Spleen (tissue), 11 donors: ENCODE results near the gene CTDSP2. TPM values are rescaled to one million over a fixed set of nuclear protein-coding genes. Genes with fewer than 3 reads are reported as not detected.
"Not testable (repeated sequence)": the region's sequence is repeated elsewhere in the genome, so short reads cannot be mapped to it uniquely, and the experiment has no call there.

Experiments
- DNase-seq: peaks from one replicate; pipeline ENCODE4 v3.0.0-alpha.2; 2020
- H3K27ac ChIP-seq, 8 donors: fragments of 200-600 bp; sonication (generic) in 7 of 8; 1 replicate in 4 of 8; 2 replicates in 4 of 8; pipeline versions ENCODE4 v1.5.0 to v1.8.0; 2016 to 2021; ENCODE audit warnings: inconsistent platforms in 4 of 8, mild to moderate bottlenecking in 4 of 8, moderate library complexity in 1 of 8
- H3K27me3 ChIP-seq, 7 donors: fragments of 200-600 bp; sonication (generic) in 6 of 7; replicated peaks in 1 of 7; 1 replicate in 4 of 7; 2 replicates in 3 of 7; pipeline versions ENCODE4 v1.5.0 to v1.8.0; 2016 to 2021; ENCODE audit warnings: inconsistent platforms in 3 of 7, mild to moderate bottlenecking in 1 of 7
- H3K36me3 ChIP-seq, 6 donors: fragments of 200-600 bp; sonication (generic) in 5 of 6; 1 replicate in 4 of 6; 2 replicates in 2 of 6; pipeline versions ENCODE4 v1.5.0 to v1.8.0; 2016 to 2021; ENCODE audit warnings: inconsistent platforms in 2 of 6
- H3K4me1 ChIP-seq, 6 donors: fragments of 200-600 bp; sonication (generic) in 5 of 6; 1 replicate in 3 of 6; 2 replicates in 3 of 6; pipeline versions ENCODE4 v1.5.0 to v1.8.0; 2016 to 2021; ENCODE audit warnings: inconsistent platforms in 3 of 6
- H3K4me3 ChIP-seq, 8 donors: fragments of 200-600 bp; sonication (generic) in 7 of 8; 1 replicate in 4 of 8; 2 replicates in 4 of 8; pipeline versions ENCODE4 v1.5.0 to v1.8.0; 2016 to 2021; ENCODE audit warnings: inconsistent platforms in 4 of 8, mild to moderate bottlenecking in 4 of 8, moderate library complexity in 2 of 8
- H3K9me3 ChIP-seq, 8 donors: fragments of 200-600 bp; sonication (generic) in 7 of 8; 1 replicate in 4 of 8; 2 replicates in 4 of 8; pipeline versions ENCODE4 v1.5.0 to v1.8.0; 2016 to 2021; ENCODE audit warnings: inconsistent platforms in 4 of 8
- POLR2A ChIP-seq, 3 donors: fragments of 450-650 bp; IDR thresholded peaks; one replicate each; pipeline ENCODE4 v1.5.1; 2017; ENCODE audit warnings: antibody characterized with exemption in 3 of 3, mild to moderate bottlenecking in 1 of 3
- POLR2AphosphoS5 ChIP-seq, 3 donors: sonication (generic); formaldehyde crosslinking; IDR thresholded peaks; one replicate each; pipeline ENCODE4 v1.5.1; 2017; ENCODE audit warnings: antibody characterized with exemption in 3 of 3
- WGBS, 5 donors: extraction: QIAGEN DNeasy Blood & Tissue Kit in 3 of 5; methylation state at CpG; one replicate each; pipeline versions ENCODE4 v1.1.5 to v1.1.7; 2013 to 2018; 5-methylcytosine and 5-hydroxymethylcytosine counted together
- intact Hi-C: fragments of 100-400 bp; cut with DNase I; formaldehyde crosslinking; loops from one replicate; pipeline ENCODE4 v1.15.0; 2023; ENCODE audit warnings: low total_unique reads
- polyA plus RNA-seq, 3 donors: library from polyadenylated mRNA; stranded (reverse); fragments of 200-250 nt; gene quantifications; one replicate each; pipeline ENCODE4 v1.2.1, GENCODE V29; 2013
- total RNA-seq, 7 donors: library from RNA; depleted of rRNA in 3 of 7; stranded (reverse); fragments of >200 nt in 3 of 7; fragmentation: NEBNext Ultra II Directional in 4 of 7; extraction: Animal tissue kit (Norgen Biotek cat#: 25700) in 4 of 7; gene quantifications; one replicate each; pipeline versions ENCODE4 v1.1.0 to v1.2.1, GENCODE V29; 2016 to 2021
- TF ChIP-seq, protein P1 (sequence below), 11 experiments: fragments of 200-600 bp in 7 of 11; fragments of 450-650 bp in 4 of 11; sonication (generic) in 4 of 11; IDR thresholded peaks in 8 of 11; conservative IDR thresholded peaks in 3 of 11; 1 replicate in 7 of 11; 2 replicates in 4 of 11; pipeline versions ENCODE4 v1.4.0 to v1.8.0; 2016 to 2021; ENCODE audit warnings: antibody characterized with exemption in 11 of 11, inconsistent platforms in 4 of 11, mild to moderate bottlenecking in 1 of 11
- donor health status: healthy with polysubstance abuse.
- donor health status: DM: no; HTN: no; CAD: no; lungs with moderate emphysema.
- donor health status: DM: no; HTN: no; CAD: no.
- donor health status: Bipolar disorder and iron deficiency.
- donor health status: healthy.
- donor health status: DM: no; HTN: no; CAD: no.
- donor health status: DM: yes; HTN: yes; CAD: no.

Gene CTDSP2
- total and polyA plus RNA-seq, 10 donors, result 22.2 to 203 (median 144) TPM

DNA sequence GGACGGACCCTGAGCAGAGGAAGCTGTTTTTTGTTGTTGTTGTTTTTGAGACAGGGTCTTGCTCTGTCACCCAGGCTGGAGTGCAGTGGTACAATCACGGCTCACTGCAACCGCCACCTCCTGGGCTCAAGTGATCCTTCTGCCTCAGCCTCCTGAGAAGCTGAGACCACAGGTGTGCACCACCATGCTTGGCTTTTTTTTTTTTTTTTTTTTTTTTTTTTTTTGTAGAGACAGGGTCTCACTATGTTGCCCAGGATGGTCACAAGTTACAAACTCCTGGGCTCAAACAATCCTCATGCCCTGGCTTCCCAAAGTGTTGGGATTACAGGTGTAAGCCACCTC, 28.6 kb downstream of the CTDSP2 start:
- TF ChIP-seq POLR2AphosphoS5 (IDR thresholded peaks at IDR 0.05), result peak in 1 of 3 donors; percentile 18
- H3K4me3 ChIP-seq, intact Hi-C loops, H3K9me3 ChIP-seq, H3K27me3 ChIP-seq: not testable (repeated sequence)
- H3K27ac ChIP-seq, result peak overlapping the region in 6 of 8 donors; percentile 17 to 53 (median 44)
- peaks cover 0 to 45% (median 26%) of the 10 kb centered on the region in 6 donors for H3K4me1 ChIP-seq
- peak; percentile 21 for DNase-seq
- H3K36me3 ChIP-seq, result peaks cover 3 to 51% (median 37%) of the 10 kb centered on the region in 6 donors
- 83 to 90% (median 86%) methylated on average over 3 of the region's 3 CpGs for WGBS, 5 donors

DNA sequence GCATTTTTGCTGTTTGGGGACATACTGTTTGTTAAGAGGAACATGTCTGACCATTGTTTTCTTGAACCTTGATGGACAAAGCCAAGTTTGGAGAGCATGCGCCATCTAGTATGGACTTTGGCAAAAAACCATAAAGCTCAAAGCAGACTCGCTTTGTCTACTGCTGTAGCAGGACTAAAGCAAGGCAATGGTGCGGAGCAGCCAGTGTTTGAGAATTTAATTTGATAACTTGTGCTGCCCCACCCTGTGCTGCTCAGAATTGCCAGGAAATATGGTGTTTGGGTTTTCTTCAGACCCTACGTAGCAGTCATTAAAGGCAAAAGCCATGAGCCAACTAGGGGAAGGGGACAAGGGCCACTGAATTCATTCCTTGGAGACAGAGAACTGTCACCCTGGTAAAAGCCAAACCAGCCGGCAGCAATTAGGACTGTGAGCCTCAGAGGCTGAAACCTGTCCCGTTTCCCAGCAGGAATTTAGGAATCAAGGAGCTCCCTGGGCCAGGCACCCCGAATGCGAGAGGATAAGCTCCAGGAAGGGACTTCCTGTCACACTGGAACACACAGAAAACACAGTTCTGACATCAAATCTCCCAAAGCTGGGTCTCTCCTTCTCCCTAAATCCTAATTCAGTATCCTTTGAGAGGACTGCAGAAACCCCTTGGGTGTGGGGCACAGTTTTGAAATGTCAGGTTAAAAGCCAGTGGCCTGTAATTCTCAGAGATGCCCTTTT, 29.1 kb downstream of the CTDSP2 start:
- Histone ChIP-seq H3K27ac (peak overlapping the region in 6 of 8 donors; percentile 17 to 53 (median 44)), H3K9me3 (no peaks in the 10 kb centered on the region), H3K4me3 (no peak overlapping the region), H3K4me1 (peaks cover 0 to 39% (median 21%) of the 10 kb centered on the region in 6 donors), H3K27me3 (no peaks in the 10 kb centered on the region), H3K36me3 (peaks cover 0 to 50% (median 32%) of the 10 kb centered on the region in 6 donors)
- DNase-seq, result peak; percentile 51
- intact Hi-C loops, result no loop called here
- no peak for TF ChIP-seq POLR2A (IDR thresholded peaks at IDR 0.05)
- TF ChIP-seq POLR2AphosphoS5 (IDR thresholded peaks at IDR 0.05), result no peak
- 77 to 96% (median 86%) methylated on average over 8 of the region's 8 CpGs for WGBS, 5 donors

DNA sequence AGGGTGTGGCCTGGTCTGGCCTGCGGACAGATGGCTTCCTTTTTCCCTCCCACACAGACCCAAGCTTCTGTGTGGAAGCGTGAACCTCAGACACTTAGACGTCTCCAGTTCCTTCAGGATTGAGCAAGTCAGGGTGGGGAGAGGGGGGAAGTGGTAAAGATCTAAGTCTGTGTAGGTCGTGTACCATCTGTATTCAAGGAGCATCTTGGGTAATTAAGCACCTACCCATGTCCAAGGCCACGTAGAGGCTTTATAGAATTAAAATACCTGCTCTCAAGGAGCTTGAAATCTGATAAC, 29.7 kb downstream of the CTDSP2 start:
- H3K4me3 ChIP-seq, result no peak overlapping the region
- H3K9me3 ChIP-seq, result no peaks in the 10 kb centered on the region
- peak; percentile 41 for DNase-seq
- peak overlapping the region in 6 of 8 donors; percentile 17 to 53 (median 44) for H3K27ac ChIP-seq
- peaks cover 0 to 50% (median 26%) of the 10 kb centered on the region in 6 donors for H3K36me3 ChIP-seq
- 21 to 33% (median 31%) methylated on average over 5 of the region's 5 CpGs for WGBS, 5 donors
- H3K4me1 ChIP-seq, result peaks cover 0 to 39% (median 15%) of the 10 kb centered on the region in 6 donors
- TF ChIP-seq, protein P1, sequence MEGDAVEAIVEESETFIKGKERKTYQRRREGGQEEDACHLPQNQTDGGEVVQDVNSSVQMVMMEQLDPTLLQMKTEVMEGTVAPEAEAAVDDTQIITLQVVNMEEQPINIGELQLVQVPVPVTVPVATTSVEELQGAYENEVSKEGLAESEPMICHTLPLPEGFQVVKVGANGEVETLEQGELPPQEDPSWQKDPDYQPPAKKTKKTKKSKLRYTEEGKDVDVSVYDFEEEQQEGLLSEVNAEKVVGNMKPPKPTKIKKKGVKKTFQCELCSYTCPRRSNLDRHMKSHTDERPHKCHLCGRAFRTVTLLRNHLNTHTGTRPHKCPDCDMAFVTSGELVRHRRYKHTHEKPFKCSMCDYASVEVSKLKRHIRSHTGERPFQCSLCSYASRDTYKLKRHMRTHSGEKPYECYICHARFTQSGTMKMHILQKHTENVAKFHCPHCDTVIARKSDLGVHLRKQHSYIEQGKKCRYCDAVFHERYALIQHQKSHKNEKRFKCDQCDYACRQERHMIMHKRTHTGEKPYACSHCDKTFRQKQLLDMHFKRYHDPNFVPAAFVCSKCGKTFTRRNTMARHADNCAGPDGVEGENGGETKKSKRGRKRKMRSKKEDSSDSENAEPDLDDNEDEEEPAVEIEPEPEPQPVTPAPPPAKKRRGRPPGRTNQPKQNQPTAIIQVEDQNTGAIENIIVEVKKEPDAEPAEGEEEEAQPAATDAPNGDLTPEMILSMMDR (IDR thresholded peaks at IDR 0.05 in 8 of 11, conservative IDR thresholded peaks at IDR 0.05 in 3 of 11), result no peak
- TF ChIP-seq POLR2AphosphoS5 (IDR thresholded peaks at IDR 0.05), result peak in 2 of 3 donors; percentile 51 to 53
- intact Hi-C loops, result no loop called here
- no peaks in the 10 kb centered on the region for H3K27me3 ChIP-seq

DNA sequence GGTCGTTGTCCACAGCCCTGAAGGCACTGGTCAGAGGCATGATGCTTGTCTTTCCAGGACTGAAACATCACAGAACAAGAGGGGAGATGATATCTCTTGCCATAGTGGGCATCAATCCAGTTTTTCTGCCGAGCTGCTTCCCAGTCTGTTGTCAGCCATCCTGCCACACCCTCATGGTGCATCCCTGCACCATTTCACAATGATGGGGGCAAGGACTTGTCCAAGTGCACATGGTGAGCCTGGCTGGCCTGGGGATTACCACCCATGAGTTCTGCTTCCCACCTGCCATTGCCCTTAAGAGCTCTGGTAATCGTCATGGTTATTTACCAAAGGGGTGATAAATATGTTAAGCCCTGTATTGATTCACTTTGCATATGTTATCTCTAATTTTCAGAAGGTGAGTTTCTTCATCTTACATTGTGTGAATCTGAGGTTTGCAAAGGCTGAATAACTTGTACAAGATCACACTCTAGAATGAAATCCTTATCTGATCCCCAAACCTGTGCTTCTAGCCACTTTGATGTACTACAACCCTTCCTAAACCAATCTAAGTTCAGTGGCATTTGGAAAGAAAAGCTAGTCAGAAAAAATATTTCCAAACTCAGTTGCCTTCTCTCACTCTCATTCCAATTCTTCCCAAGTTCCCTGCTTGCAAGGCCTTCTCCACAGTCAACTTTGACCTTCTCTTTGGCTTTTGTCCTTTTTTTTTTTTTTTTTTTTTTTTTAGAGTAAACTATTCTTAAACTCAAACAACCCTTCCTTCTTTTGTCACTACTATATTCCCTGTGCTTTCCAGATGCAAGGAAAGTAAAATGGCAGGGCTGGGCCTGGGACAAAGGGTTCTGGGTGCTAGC, 30.3 kb downstream of the CTDSP2 start:
- Histone ChIP-seq H3K4me1 (peaks cover 0 to 39% (median 15%) of the 10 kb centered on the region in 6 donors), H3K36me3 (peaks cover 0 to 50% (median 22%) of the 10 kb centered on the region in 6 donors), H3K27ac (peak overlapping the region in 4 of 8 donors; percentile 17 to 53 (median 44)), H3K27me3 (no peaks in the 10 kb centered on the region), H3K9me3 (no peaks in the 10 kb centered on the region), H3K4me3 (no peak overlapping the region)
- DNase-seq, result peak; percentile 39
- 55 to 79% (median 66%) methylated on average over 3 of the region's 3 CpGs for WGBS, 5 donors
- intact Hi-C loops, result no loop called here
- TF ChIP-seq POLR2AphosphoS5 (IDR thresholded peaks at IDR 0.05), result peak in 2 of 3 donors; percentile 29 to 35
- no peak for TF ChIP-seq POLR2A (IDR thresholded peaks at IDR 0.05)

DNA sequence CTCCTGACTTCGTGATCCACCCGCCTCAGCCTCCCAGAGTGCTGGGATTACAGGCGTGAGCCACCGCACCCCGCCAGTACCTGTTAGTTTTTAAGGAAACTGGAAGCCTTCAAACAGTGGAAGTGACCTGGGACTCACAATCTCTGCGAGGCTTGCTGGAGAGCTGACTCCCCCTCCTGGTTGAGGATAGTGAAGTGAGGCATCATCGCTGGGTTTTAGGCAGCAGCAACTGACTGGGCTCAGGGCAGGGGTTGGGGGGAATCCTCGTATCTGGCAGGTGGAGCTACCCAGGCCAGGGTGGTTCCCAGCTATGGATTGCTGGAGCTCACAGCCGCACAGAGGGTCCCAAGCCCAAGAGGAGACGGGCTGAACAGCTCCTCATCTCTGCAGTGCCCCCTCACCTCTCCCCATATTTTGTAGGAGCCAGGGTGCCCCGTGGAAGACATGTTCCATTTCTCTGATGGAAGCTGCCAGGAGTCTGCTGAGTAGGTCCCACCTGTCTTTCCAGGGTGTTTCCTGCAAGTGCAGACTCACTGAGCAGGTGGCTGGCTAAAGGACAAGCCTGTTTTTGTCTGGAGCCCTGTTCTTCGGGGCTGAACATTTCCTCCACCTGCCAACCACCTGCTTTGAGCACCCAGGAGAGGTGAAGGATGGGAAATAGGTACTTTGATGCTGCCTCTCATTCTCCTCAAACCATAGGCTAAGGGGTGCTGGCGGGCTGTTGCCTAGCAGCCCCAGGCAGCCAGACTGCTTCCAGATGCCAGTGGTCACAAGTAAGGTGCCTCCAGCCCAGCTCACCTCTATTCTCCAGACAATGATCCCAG, 31.1 kb downstream of the CTDSP2 start:
- H3K9me3 ChIP-seq, result no peaks in the 10 kb centered on the region
- H3K36me3 ChIP-seq, result peaks cover 0 to 50% (median 20%) of the 10 kb centered on the region in 6 donors
- TF ChIP-seq POLR2AphosphoS5 (IDR thresholded peaks at IDR 0.05) (peak in 1 of 3 donors; percentile 37), POLR2A (IDR thresholded peaks at IDR 0.05) (no peak)
- TF ChIP-seq, protein P1 (IDR thresholded peaks at IDR 0.05 in 8 of 11, conservative IDR thresholded peaks at IDR 0.05 in 3 of 11), result no peak
- peaks cover 0 to 39% (median 15%) of the 10 kb centered on the region in 6 donors for H3K4me1 ChIP-seq
- intact Hi-C loops, result no loop called here
- peak overlapping the region in 2 of 8 donors; percentile 5 to 18 for H3K27ac ChIP-seq
- no peaks in the 10 kb centered on the region for H3K27me3 ChIP-seq
- H3K4me3 ChIP-seq, result no peak overlapping the region
- peak; percentile 56 for DNase-seq
- WGBS, 5 donors, result 78 to 87% (median 86%) methylated on average over 10 to 13 of the region's 13 CpGs
